K562 (cell line): ENCODE results near the gene ARID3B. TPM values are rescaled to one million over a fixed set of nuclear protein-coding genes. Genes with fewer than 3 reads are reported as not detected.

ENCODE experiments used
- CGGBP1 ChIP-seq: fragments of 250-450 bp; sonication (Bioruptor Pico); IDR thresholded peaks from 2 replicates; pipeline ENCODE4 v1.9.0; 2021; ENCODE audit warnings: mild to moderate bottlenecking
- CREB1 ChIP-seq, 2 experiments: sonication (generic) in 1 of 2; formaldehyde crosslinking in 1 of 2; IDR thresholded peaks; 2 replicates each; pipeline versions ENCODE4 v1.6.1 to v1.8.0; 2012 to 2022; ENCODE audit warnings: inconsistent platforms in 1 of 2, mild to moderate bottlenecking in 1 of 2, missing genetic modification reagents in 1 of 2, moderate library complexity in 1 of 2
- FOSL1 ChIP-seq: fragments of 200-800 bp; sonication (Bioruptor generic); conservative IDR thresholded peaks from 2 replicates; pipeline ENCODE4 v1.6.1; 2016; ENCODE audit warnings: missing genetic modification characterization, missing compliant biosample characterization
- GATAD2A ChIP-seq: fragments of 450-650 bp; IDR thresholded peaks from 2 replicates; pipeline ENCODE4 v1.6.1; 2017
- MBD2 ChIP-seq: sonication (generic); IDR thresholded peaks from 2 replicates; pipeline ENCODE4 v1.6.1; 2016; ENCODE audit warnings: low read depth, borderline replicate concordance
- MGA ChIP-seq: fragments of 450-650 bp; IDR thresholded peaks from 2 replicates; pipeline ENCODE4 v1.6.1; 2016; ENCODE audit warnings: mild to moderate bottlenecking, moderate library complexity
- PATZ1 ChIP-seq: fragments of 250-450 bp; sonication (Bioruptor Pico); IDR thresholded peaks from 2 replicates; pipeline ENCODE4 v1.5.0; 2020; ENCODE audit warnings: mild to moderate bottlenecking, borderline replicate concordance
- PREB ChIP-seq: sonication (generic); formaldehyde crosslinking; IDR thresholded peaks from 2 replicates; pipeline ENCODE4 v1.8.1; 2023; ENCODE audit warnings: mild to moderate bottlenecking, missing genetic modification reagents
- SRSF1 ChIP-seq: fragments of 200-400 bp; formaldehyde crosslinking; IDR thresholded peaks from 2 replicates; pipeline ENCODE4 v1.6.1; 2017; ENCODE audit warnings: mild to moderate bottlenecking, low read depth, low read length, moderate library complexity
- TFAM ChIP-seq: fragments of 250-450 bp; sonication (Bioruptor Pico); conservative IDR thresholded peaks from 2 replicates; pipeline ENCODE4 v1.5.0; 2021; ENCODE audit warnings: mild to moderate bottlenecking, moderate library complexity
- ZBTB8A ChIP-seq: fragments of 450-650 bp; IDR thresholded peaks from 2 replicates; pipeline ENCODE4 v1.6.1; 2018; ENCODE audit warnings: mild to moderate bottlenecking, moderate library complexity; ENCODE audit not compliant: partially characterized antibody
- ZEB2 ChIP-seq: fragments of 450-650 bp; IDR thresholded peaks from 2 replicates; pipeline ENCODE4 v1.6.1; 2016
- polyA plus RNA-seq, 8 experiments: library from polyadenylated mRNA; depleted of rRNA in 4 of 8; stranded (reverse) in 5 of 8; unstranded in 3 of 8; fragments of >200 nt; fragmentation: Nextera tagmentation in 2 of 8; fragmentation: Illumina TruSeq in 1 of 8; extraction: Ambion mirVana in 2 of 8; extraction: Trizol in 1 of 8; gene quantifications; 2 replicates each; pipeline versions ENCODE4 v1.2.1 to v1.2.3, GENCODE V29; 2011 to 2014; ENCODE audit warnings: inconsistent platforms in 1 of 8, missing spikeins in 1 of 8
- total RNA-seq, 7 experiments: library from RNA; depleted of rRNA in 6 of 7; stranded (reverse); fragments of >200 nt in 6 of 7; fragmentation: Illumina TruSeq in 2 of 7; extraction: Trizol in 2 of 7; gene quantifications; 2 replicates each; pipeline versions ENCODE4 v1.2.1 to v1.2.3, GENCODE V29; 2011 to 2021; ENCODE audit warnings: low replicate concordance in 1 of 7

Gene ARID3B
- total and polyA plus RNA-seq, 9 of the 15 experiments (the other 6 are each of a cell fraction or from before 2014, with no cell fraction given) = 0.32 to 15.1 (median 7.1) TPM

GRCh38 chr15:74615508-74616365 is 74.7 kb downstream of the ARID3B start, which contains the start of gene CLK3 (continued):
- TF ChIP-seq MGA = no peak
- no peak for TF ChIP-seq SRSF1
- TF ChIP-seq PATZ1 (CRISPR knock-in tag) = no peak
- no peak for TF ChIP-seq TFAM
- no peak for TF ChIP-seq ZBTB8A
- TF ChIP-seq FOSL1 (tag) = peak; percentile 60
- 0 out of 2 replicates have a peak, but pooled peaks have one; percentile 65 for TF ChIP-seq GATAD2A
- peak; percentile 79 for TF ChIP-seq ZEB2
- TF ChIP-seq MBD2 = peak; percentile 67; the same call in 1 of the 2 replicates
- no peak for TF ChIP-seq CGGBP1 (CRISPR knock-in tag)
- TF ChIP-seq PREB (CRISPR knock-in tag) = no peak
- peak; percentile 94 for TF ChIP-seq CREB1 (IDR thresholded peaks at IDR 0.05)
- TF ChIP-seq CREB1 (CRISPR knock-in tag; IDR thresholded peaks at IDR 0.05) = peak; percentile 97
